HG03045 (cell line): Measurements from ENCODE around the gene INSIG1.

Experiments used
- ATAC-seq: cut with Tn5 transposase; IDR thresholded peaks from one replicate; pipeline ENCODE4 v1.9.1; 2021; ENCODE audit warnings: mild to moderate bottlenecking, moderate library complexity; ENCODE audit not compliant: unreplicated experiment

Gene INSIG1

GRCh38 chr7:155297517-155298287 is at the start of gene INSIG1:
TSS of gene INSIG1 (plus strand) at chr7:155297878. CDS start at chr7:155298286, 408 bp downstream.
- ATAC-seq, result peak; percentile 66

- no peak for ATAC-seq
These were observed 49.3 kb upstream of the INSIG1 start for GRCh38 chr7:155248366-155248756.

GRCh38 chr7:155251831-155252230 is 45.8 kb upstream of the INSIG1 start:
- no peak for ATAC-seq

GRCh38 chr7:155252444-155252887 is 45.2 kb upstream of the INSIG1 start:
- ATAC-seq, result no peak

- no peak for ATAC-seq
These were observed 44.7 kb upstream of the INSIG1 start for GRCh38 chr7:155252892-155253501.

GRCh38 chr7:155254018-155254417 is 43.7 kb upstream of the INSIG1 start:
- ATAC-seq, result no peak

GRCh38 chr7:155255071-155255470 is 42.6 kb upstream of the INSIG1 start:
- ATAC-seq, result no peak

- no peak for ATAC-seq
These were observed 42.1 kb upstream of the INSIG1 start for GRCh38 chr7:155255621-155256020.

GRCh38 chr7:155256081-155256760 is 41.5 kb upstream of the INSIG1 start:
- no peak for ATAC-seq

- ATAC-seq, result no peak
These were observed 40.8 kb upstream of the INSIG1 start for GRCh38 chr7:155256761-155257481.

- ATAC-seq, result no peak
These were observed 40.0 kb upstream of the INSIG1 start for GRCh38 chr7:155257482-155258225.

- no peak for ATAC-seq
These were observed 39.5 kb upstream of the INSIG1 start for GRCh38 chr7:155258226-155258560.

GRCh38 chr7:155259866-155260497 is 37.7 kb upstream of the INSIG1 start:
- no peak for ATAC-seq

- ATAC-seq, result no peak
These were observed 37.2 kb upstream of the INSIG1 start for GRCh38 chr7:155260498-155260872.

- no peak for ATAC-seq
These were observed 36.4 kb upstream of the INSIG1 start for GRCh38 chr7:155261031-155261985.

GRCh38 chr7:155262031-155262430 is 35.6 kb upstream of the INSIG1 start:
- ATAC-seq, result no peak

- ATAC-seq, result no peak
These were observed 34.6 kb upstream of the INSIG1 start for GRCh38 chr7:155263051-155263450.

- ATAC-seq, result no peak
These were observed 34.0 kb upstream of the INSIG1 start for GRCh38 chr7:155263581-155264143.

GRCh38 chr7:155265144-155265543 is 32.5 kb upstream of the INSIG1 start:
- no peak for ATAC-seq
